PC-3 (cell line): ENCODE measurements around the gene NSF. TPM values are rescaled to one million over a fixed set of nuclear protein-coding genes. Genes with fewer than 3 reads are reported as not detected.
"Not testable (repeated sequence)": the region's sequence is repeated elsewhere in the genome, so short reads cannot be mapped to it uniquely, and the experiment has no call there.

Experiments
- ATAC-seq: fragments of 200-7000 bp; cut with Tn5 transposase; 2 replicates; pipeline ENCODE4 v1.9.1; 2020; ENCODE audit warnings: mild to moderate bottlenecking, moderate library complexity
- Bru-seq: library from RNA; stranded (reverse); fragments of 400-500 nt; gene quantifications from one replicate; lab custom pipeline; 2021; lab: Mats Ljungman, UMichigan
- BruChase-seq, 2 experiments: library from RNA; stranded (reverse); fragments of 400-500 nt; gene quantifications; one replicate each; lab custom pipeline; 2021; lab: Mats Ljungman, UMichigan
- BruUV-seq: library from RNA; stranded (reverse); fragments of 400-500 nt; replicated peaks from 2 replicates; lab custom pipeline; 2021; lab: Mats Ljungman, UMichigan
- CTCF ChIA-PET: fragments of 300-600 bp; sonication (Branson Sonifier 250); formaldehyde crosslinking; loops from one replicate; lab custom pipeline; 2022; ENCODE audit warnings: antibody characterized with exemption; lab: Charles Lee
- POLR2A ChIA-PET: fragments of 300-600 bp; sonication (Branson Sonifier 250); formaldehyde crosslinking; loops from one replicate; lab custom pipeline; 2022; ENCODE audit warnings: antibody characterized with exemption; ENCODE audit not compliant: unreplicated experiment; lab: Charles Lee
- DNase-seq: peaks from one replicate; pipeline ENCODE4 v3.0.0-alpha.2; 2015
- H2AFZ ChIP-seq: fragments of 300-600 bp; sonication (generic); 2 replicates; pipeline ENCODE4 v1.6.0; 2016; ENCODE audit warnings: antibody characterized with exemption, low read length
- H3F3A ChIP-seq: fragments of 300-600 bp; sonication (generic); one replicate; pipeline ENCODE4 v1.6.0; 2017; ENCODE audit warnings: antibody characterized with exemption, low read length, control low read depth, mild to moderate bottlenecking; ENCODE audit not compliant: unreplicated experiment
- H3K27ac ChIP-seq: fragments of 300-600 bp; sonication (generic); 2 replicates; pipeline ENCODE4 v1.5.1; 2016; ENCODE audit warnings: mild to moderate bottlenecking, low read length
- H3K27me3 ChIP-seq: fragments of 300-600 bp; sonication (generic); 2 replicates; pipeline ENCODE4 v1.6.1; 2016; ENCODE audit warnings: low read length, mixed read lengths
- H3K36me3 ChIP-seq: fragments of 300-600 bp; sonication (generic); 2 replicates; pipeline ENCODE4 v1.6.1; 2016; ENCODE audit warnings: low read depth, mixed run types, low read length, mixed read lengths
- H3K4me1 ChIP-seq: fragments of 300-600 bp; sonication (generic); 2 replicates; pipeline ENCODE4 v1.5.1; 2016; ENCODE audit warnings: low read length; ENCODE audit not compliant: insufficient read depth
- H3K4me2 ChIP-seq: fragments of 300-600 bp; sonication (generic); 2 replicates; pipeline ENCODE4 v1.6.0; 2016; ENCODE audit warnings: low read length
- H3K4me3 ChIP-seq: fragments of 300-600 bp; sonication (generic); 2 replicates; pipeline ENCODE4 v1.5.1; 2016; ENCODE audit warnings: mild to moderate bottlenecking, low read length, mixed read lengths
- H3K79me2 ChIP-seq: fragments of 300-600 bp; sonication (generic); 2 replicates; pipeline ENCODE4 v1.6.1; 2017; ENCODE audit warnings: low read length, mixed read lengths
- H3K9ac ChIP-seq: fragments of 300-600 bp; sonication (generic); 2 replicates; pipeline ENCODE4 v1.6.0; 2016; ENCODE audit warnings: mild to moderate bottlenecking, low read length
- H3K9me2 ChIP-seq: fragments of 300-600 bp; sonication (generic); replicated peaks from 2 replicates; pipeline ENCODE4 v1.6.1; 2016; ENCODE audit warnings: mixed run types, low read length, mixed read lengths
- H3K9me3 ChIP-seq: fragments of 300-600 bp; sonication (generic); 2 replicates; pipeline ENCODE4 v1.6.1; 2016; ENCODE audit warnings: low read length, mixed read lengths
- H4K20me1 ChIP-seq: fragments of 300-600 bp; sonication (generic); 2 replicates; pipeline ENCODE4 v1.6.1; 2016; ENCODE audit warnings: low read length, mixed read lengths
- intact Hi-C: fragments of 100-400 bp; cut with micrococcal nuclease; formaldehyde crosslinking; loops from 2 replicates; pipeline ENCODE4 v1.9.0; 2023
- long read RNA-seq: library from polyadenylated mRNA; unstranded; transcript quantifications from one replicate; pipeline ENCODE4 v2.0.0, GENCODE V29; 2021; ENCODE audit not compliant: unreplicated experiment
- total RNA-seq: library from RNA; depleted of rRNA; stranded (reverse); fragments of >200 nt; gene quantifications from 2 replicates; pipeline ENCODE4 v1.2.3, GENCODE V29; 2014; rRNA removed

NSF gene
- total RNA-seq (50.3 and 52.2 TPM in 2 replicates), Bru-seq, nascent RNA (percentile 70 among the genes with signal in this experiment), BruChase-seq, experiment 1, labeled RNA remaining after a 6-hour chase (percentile 64 among the genes with signal in this experiment), BruChase-seq, experiment 2, labeled RNA remaining after a 2-hour chase (percentile 66 among the genes with signal in this experiment)
- long read RNA-seq, transcript NSF-201 (21 exons, 3,983 nt) = major isoform, 283 of 348 reads
- long read RNA-seq, transcript NSF-206 (20 exons, 2,667 nt) = minor isoform, 14 of 348 reads
- long read RNA-seq, partial matches to known transcripts = 17 of 348 reads
- long read RNA-seq, other reads (novel, unspliced or antisense) = 34 of 348 reads

DNA sequence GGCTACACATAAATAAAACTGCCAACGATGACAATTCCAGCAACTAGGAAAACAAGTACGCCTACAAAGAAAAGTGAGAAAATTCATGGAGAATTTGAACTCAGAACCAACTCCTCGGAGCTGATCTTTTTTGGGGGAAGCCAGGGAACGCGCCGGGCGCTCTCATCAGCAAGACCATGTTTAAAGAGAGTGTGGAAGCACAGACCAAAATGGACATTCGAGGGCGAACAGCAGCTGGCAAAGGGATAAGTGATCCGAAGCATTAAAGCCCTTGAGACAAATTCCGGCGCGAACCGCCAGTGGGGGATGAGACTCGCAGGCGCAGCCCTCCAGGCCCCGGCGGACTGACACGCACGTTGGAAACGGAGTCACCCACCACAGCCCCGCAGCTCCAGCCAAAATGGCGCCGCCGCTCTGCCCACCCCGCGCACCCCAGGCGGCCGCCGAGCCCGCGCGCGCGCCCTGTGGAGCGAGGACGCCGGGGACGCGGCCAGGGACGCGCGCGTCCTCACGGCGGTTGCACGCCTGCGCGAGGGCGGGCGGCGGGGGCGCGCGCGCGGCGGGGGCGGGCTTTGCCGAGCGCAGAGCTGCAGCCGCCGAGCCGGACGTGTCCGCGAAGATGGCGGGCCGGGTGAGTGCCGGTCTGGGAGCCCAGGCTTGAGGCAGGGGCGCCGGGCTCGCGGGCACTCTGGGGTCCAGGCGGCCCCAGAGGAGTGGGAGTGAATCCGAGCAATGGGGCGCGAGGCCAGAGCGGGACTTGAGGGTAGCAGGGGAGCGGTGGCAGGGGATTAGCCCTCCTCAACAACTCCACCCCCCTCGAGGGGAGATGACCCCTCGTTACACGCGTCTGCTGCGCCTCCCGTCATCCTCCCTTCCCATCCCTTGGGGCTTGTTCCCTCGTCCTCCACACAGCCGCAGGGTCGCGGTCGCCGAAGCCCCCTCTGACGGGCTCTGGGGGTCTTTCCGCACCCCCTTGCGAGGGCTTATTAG, at the start of gene NSF:
Gene NSF (plus strand): TSS at position 513 of the 990 bp plus-strand sequence. CDS start 107 bp downstream, at position 620.
- H3K9me3 ChIP-seq, H3K27ac ChIP-seq, H3K4me1 ChIP-seq, CTCF ChIA-PET, DNase-seq, H3K9me2 ChIP-seq, intact Hi-C loops, H3K36me3 ChIP-seq, H3F3A ChIP-seq, H3K9ac ChIP-seq, H3K4me3 ChIP-seq, H3K79me2 ChIP-seq, H3K27me3 ChIP-seq, H2AFZ ChIP-seq, POLR2A ChIA-PET, H4K20me1 ChIP-seq, H3K4me2 ChIP-seq: not testable (repeated sequence)
- TSS peak; percentile 72 for BruUV-seq
- peak; percentile 90 for ATAC-seq

DNA sequence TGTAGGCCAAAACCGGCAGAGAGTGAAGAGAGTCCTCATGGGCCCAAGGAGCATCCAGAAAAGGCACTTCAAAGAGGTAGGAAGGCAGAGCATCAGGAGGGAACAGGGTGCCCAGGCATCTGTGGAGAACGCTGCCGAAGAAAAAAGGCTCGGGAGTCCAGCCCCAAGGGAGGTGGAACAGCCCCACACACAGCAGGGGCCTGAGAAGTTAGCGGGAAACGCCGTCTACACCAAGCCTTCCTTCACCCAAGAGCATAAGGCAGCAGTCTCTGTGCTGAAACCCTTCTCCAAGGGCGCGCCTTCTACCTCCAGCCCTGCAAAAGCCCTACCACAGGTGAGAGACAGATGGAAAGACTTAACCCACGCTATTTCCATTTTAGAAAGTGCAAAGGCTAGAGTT, 41.9 kb upstream of the NSF start:
- CTCF ChIA-PET, H3F3A ChIP-seq, intact Hi-C loops, H3K9me2 ChIP-seq, H3K36me3 ChIP-seq, POLR2A ChIA-PET, ATAC-seq, H3K79me2 ChIP-seq, H3K9me3 ChIP-seq, H3K27me3 ChIP-seq, H3K9ac ChIP-seq, H3K4me1 ChIP-seq, H3K4me2 ChIP-seq, H2AFZ ChIP-seq, H4K20me1 ChIP-seq, DNase-seq, H3K27ac ChIP-seq, H3K4me3 ChIP-seq: not testable (repeated sequence)
- TSS peak; percentile 40 for BruUV-seq

DNA sequence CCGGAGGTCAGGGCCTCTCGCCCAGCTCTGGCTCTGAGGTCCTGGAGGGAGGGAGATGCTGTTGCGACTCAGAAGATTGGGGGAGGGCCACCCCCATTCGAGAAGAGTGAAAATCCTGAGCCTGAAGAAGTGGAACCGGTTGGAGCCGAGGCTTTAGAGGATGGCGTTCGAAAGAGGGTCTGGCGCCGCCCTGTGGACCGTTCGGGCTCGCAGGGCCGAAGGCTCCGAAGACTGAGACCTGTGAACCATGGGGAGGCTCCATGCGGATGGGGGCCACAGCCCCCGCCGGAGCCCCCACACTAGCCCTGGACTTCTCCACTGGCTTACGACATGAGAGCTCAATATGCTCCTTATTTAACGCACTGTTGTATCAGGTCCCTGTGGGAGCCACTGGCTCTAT, 31.3 kb upstream of the NSF start:
- H2AFZ ChIP-seq, H3K27me3 ChIP-seq, intact Hi-C loops, H3K27ac ChIP-seq, DNase-seq, H3K9me3 ChIP-seq, CTCF ChIA-PET, H3K9ac ChIP-seq, H3K4me2 ChIP-seq, H4K20me1 ChIP-seq, POLR2A ChIA-PET, H3K4me3 ChIP-seq, ATAC-seq, H3K79me2 ChIP-seq, H3K9me2 ChIP-seq, H3K36me3 ChIP-seq, H3K4me1 ChIP-seq, H3F3A ChIP-seq, BruUV-seq: not testable (repeated sequence)

DNA sequence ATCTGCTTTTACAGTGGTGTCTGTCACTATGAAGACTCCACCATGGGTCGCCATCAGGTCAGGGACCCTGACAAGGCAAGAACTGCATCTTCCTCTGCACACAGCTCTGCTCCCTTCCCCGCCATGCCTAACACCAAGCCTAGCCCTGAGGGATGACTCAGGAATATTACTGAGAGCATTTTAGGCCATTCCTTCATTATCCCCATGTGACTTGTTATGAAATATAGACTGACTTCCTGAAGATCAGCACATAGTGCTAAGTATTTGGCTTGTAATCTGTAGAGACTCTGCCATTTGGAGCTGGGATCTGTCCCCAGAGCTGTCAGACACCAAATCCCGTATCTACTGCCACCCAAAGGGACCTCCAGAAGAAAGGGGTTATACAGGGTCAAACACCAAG, 30.4 kb upstream of the NSF start:
- H3K79me2 ChIP-seq, H3F3A ChIP-seq, H3K4me2 ChIP-seq, H3K9ac ChIP-seq, H3K27me3 ChIP-seq, H3K4me1 ChIP-seq, H2AFZ ChIP-seq, intact Hi-C loops, BruUV-seq, H3K9me2 ChIP-seq, DNase-seq, H4K20me1 ChIP-seq, CTCF ChIA-PET, H3K9me3 ChIP-seq, H3K36me3 ChIP-seq, H3K27ac ChIP-seq, ATAC-seq, H3K4me3 ChIP-seq, POLR2A ChIA-PET: not testable (repeated sequence)

DNA sequence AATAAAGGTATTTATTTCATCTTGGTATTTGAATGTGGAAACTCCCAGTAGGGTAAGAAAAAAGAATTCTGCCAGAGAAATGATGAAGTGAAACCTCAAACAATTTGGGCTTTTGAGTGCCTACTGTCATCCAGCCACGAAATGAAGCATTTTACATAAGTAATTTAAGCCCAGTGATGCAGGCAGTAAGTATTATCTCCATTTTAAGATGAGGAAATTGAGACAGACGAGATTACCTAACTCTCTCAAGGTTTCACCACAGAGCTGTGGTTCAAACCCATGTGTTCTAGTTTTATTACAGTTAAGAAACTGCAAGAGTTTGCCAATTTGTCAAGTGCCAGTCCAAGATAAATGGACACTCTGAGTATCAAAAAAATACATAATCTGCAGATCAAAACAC, 24.2 kb upstream of the NSF start:
- DNase-seq, H3K9me2 ChIP-seq, H3K4me3 ChIP-seq, ATAC-seq, H3K27me3 ChIP-seq, H3K36me3 ChIP-seq, CTCF ChIA-PET, H3K27ac ChIP-seq, H3K4me2 ChIP-seq, H4K20me1 ChIP-seq, H3K9ac ChIP-seq, H3K4me1 ChIP-seq, intact Hi-C loops, POLR2A ChIA-PET, H2AFZ ChIP-seq, H3F3A ChIP-seq, H3K79me2 ChIP-seq, H3K9me3 ChIP-seq: not testable (repeated sequence)
- BruUV-seq = TSS peak; percentile 15

DNA sequence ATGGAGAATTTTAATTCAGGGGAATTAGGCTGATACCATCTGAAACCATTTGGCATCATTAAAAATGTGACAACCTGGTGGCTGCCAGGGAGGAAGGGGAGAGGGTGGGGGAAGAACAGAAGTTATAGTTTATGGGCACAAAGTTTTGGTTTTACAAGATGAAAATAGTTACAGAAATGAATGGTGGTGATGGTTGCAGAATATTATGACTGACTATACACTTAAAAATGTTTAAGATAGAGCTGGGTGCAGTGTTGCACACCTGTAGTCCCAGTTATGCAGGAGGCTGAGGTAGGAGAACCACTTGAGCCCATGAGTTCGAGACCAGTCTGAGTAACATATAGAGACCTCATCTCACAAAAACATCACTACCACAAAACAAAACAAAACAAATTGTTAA, 23.5 kb upstream of the NSF start:
- POLR2A ChIA-PET, H4K20me1 ChIP-seq, BruUV-seq: not testable (repeated sequence)

More for the DNA sequence above, 23.5 kb upstream of the NSF start:
- ATAC-seq, intact Hi-C loops, H3K4me3 ChIP-seq, H3F3A ChIP-seq, H3K9ac ChIP-seq, H2AFZ ChIP-seq, H3K27me3 ChIP-seq, H3K9me2 ChIP-seq, H3K36me3 ChIP-seq, H3K9me3 ChIP-seq, CTCF ChIA-PET, H3K4me1 ChIP-seq, H3K27ac ChIP-seq, H3K4me2 ChIP-seq, DNase-seq, H3K79me2 ChIP-seq: not testable (repeated sequence)
